Muscle layer of duodenum (tissue), 2 donors: ENCODE results near the gene KRTAP17-1.
"Not testable (repeated sequence)": the region's sequence is repeated elsewhere in the genome, so short reads cannot be mapped to it uniquely, and the experiment has no call there.

Experiments used
- H3K27ac ChIP-seq: one replicate; pipeline ENCODE4 v1.7.0; 2013; ENCODE audit warnings: mild to moderate bottlenecking, low read length
- H3K27me3 ChIP-seq: one replicate; pipeline ENCODE4 v1.7.0; 2013; ENCODE audit warnings: low read depth, mild to moderate bottlenecking, control low read depth, low read length
- H3K36me3 ChIP-seq, 2 donors: one replicate each; pipeline ENCODE4 v1.7.0; 2013; ENCODE audit warnings: low read length in 2 of 2, control low read depth in 1 of 2, mild to moderate bottlenecking in 1 of 2; ENCODE audit not compliant: insufficient read depth in 2 of 2, control insufficient read depth in 1 of 2
- H3K4me1 ChIP-seq, 2 donors: one replicate each; pipeline ENCODE4 v1.7.0; 2013; ENCODE audit warnings: low read length in 2 of 2, mild to moderate bottlenecking in 2 of 2, control low read depth in 1 of 2, moderate library complexity in 1 of 2; ENCODE audit not compliant: insufficient read depth in 2 of 2, control insufficient read depth in 1 of 2
- H3K4me3 ChIP-seq, 2 donors: one replicate each; pipeline ENCODE4 v1.7.0; 2013; ENCODE audit warnings: low read length in 2 of 2, low read depth in 1 of 2, mild to moderate bottlenecking in 1 of 2
- H3K9me3 ChIP-seq, 2 donors: one replicate each; pipeline ENCODE4 v1.7.0; 2013; ENCODE audit warnings: low read length in 2 of 2, control low read depth in 1 of 2, mild to moderate bottlenecking in 1 of 2; ENCODE audit not compliant: control insufficient read depth in 1 of 2
- donor health status: healthy.

The KRTAP17-1 gene, protein sequence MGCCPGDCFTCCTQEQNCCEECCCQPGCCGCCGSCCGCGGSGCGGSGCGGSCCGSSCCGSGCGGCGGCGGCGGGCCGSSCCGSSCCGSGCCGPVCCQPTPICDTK

DNA sequence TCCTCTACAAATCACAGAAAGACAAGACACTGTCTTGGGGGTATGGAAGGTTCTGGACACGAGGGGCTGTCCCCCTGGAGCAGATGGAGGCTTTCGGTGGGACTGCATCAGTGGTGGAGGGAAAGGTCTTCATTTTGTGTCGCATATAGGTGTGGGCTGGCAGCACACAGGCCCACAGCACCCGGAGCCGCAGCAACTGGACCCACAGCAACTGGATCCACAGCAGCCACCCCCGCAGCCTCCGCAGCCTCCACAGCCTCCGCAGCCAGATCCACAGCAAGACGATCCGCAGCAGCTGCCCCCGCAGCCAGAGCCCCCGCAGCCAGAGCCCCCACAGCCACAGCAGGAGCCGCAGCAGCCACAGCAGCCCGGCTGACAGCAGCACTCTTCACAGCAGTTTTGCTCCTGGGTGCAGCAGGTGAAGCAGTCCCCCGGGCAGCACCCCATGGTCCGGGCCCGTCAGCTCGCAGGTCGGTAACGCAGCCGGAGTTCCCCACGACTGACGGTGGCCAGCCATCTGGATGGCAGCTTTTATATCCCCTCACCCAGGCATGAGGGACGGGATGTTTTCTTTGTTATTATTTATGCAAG, at the start of gene KRTAP17-1:
Gene KRTAP17-1, minus strand, starts transcription at position 507 of the 591 bp plus-strand sequence. Its CDS starts 60 bp downstream, at position 447.
- no peak within 1 kb of the TSS for H3K27ac ChIP-seq
- H3K4me1 ChIP-seq, result no peaks in the 10 kb centered on the region
- no peaks in the 10 kb centered on the region for H3K27me3 ChIP-seq
- no peak within 1 kb of the TSS for H3K4me3 ChIP-seq
- peaks cover 0 to 6% of the 10 kb centered on the region in 2 donors for H3K9me3 ChIP-seq
- no peaks in the 10 kb centered on the region for H3K36me3 ChIP-seq

DNA sequence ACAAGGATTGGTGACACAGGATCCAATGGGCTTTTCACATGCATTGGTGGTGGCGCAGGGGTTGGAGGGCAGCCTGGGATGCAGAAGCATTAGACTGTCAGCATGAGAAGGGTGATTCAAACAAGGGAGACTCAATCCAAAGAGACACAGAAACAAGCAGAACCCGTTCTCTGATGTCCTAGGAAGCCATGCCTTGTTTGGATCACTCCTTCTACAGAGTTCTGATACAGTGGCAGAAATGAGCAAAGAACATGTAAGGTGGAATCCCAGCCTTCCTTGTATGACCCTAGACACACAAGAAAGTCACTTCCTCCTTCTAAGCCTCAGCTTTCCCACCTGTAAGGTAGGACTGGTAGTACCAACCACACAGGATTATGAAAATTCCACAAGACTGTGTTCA, 48.4 kb upstream of the KRTAP17-1 start:
- Histone ChIP-seq H3K27ac (no peak overlapping the region), H3K4me3 (no peak overlapping the region), H3K4me1 (no peaks in the 10 kb centered on the region), H3K9me3 (no peaks in the 10 kb centered on the region), H3K36me3 (no peaks in the 10 kb centered on the region), H3K27me3 (no peaks in the 10 kb centered on the region)

DNA sequence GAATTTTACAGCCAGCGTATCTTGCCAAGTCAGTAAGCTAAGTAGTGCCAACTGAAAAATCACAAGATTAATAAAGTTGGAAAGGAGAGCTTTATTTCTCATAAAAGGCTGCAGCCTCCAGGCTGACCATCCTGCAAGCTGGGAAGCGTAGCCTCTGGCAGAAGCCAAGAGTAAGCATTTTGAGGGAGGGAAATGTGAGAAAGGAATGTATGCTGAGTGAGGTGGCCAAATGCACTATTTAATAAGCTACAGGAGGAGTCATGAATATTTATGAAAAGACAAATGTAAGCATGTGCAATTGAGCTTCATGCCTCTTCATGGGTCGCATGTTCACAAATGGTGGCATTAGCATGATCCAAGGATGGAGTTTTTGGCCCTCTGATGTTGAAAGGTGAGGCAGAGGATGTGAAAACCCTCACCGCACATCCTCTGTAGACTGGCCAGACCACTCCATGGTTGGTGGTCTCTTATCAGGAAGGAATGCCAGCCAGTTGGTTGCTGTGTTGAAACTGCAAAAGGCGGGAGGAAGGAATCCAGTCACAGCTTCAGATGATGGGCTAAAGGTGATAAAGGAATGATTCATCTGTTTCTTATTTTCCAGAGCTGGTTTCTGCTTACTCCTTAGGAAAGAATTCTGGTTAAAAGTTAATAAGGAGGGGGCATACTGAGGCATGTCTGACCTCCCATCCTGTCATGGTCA, 44.9 kb upstream of the KRTAP17-1 start:
- no peak overlapping the region for H3K27ac ChIP-seq
- H3K4me1 ChIP-seq, result no peaks in the 10 kb centered on the region
- H3K9me3 ChIP-seq, result peaks cover 0 to 8% of the 10 kb centered on the region in 2 donors
- H3K27me3 ChIP-seq, result no peaks in the 10 kb centered on the region
- no peak overlapping the region for H3K4me3 ChIP-seq
- no peaks in the 10 kb centered on the region for H3K36me3 ChIP-seq

DNA sequence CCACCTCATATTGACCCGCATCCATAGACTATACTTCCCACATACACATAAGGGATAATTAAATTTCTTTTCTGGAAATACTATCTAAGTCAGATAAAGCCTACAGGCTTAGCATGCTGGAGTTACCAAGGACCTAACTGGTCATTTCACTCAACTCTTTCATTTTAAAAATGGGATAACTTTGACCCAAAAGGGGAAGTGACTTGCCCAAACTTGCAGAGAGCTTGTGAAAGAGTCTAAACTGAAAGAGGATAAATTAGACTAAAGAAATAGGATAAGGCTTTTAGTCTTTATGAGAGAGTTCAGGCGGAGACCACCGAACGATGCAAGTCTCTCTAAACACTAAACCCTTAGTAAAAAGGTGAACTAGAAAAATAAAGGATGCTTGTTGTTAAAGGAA, 39.0 kb upstream of the KRTAP17-1 start:
- no peak overlapping the region for H3K27ac ChIP-seq
- H3K4me3 ChIP-seq, result no peak overlapping the region
- H3K9me3 ChIP-seq, result peaks cover 0 to 8% of the 10 kb centered on the region in 2 donors
- no peaks in the 10 kb centered on the region for H3K36me3 ChIP-seq
- H3K4me1 ChIP-seq, result no peaks in the 10 kb centered on the region
- H3K27me3 ChIP-seq, result no peaks in the 10 kb centered on the region

DNA sequence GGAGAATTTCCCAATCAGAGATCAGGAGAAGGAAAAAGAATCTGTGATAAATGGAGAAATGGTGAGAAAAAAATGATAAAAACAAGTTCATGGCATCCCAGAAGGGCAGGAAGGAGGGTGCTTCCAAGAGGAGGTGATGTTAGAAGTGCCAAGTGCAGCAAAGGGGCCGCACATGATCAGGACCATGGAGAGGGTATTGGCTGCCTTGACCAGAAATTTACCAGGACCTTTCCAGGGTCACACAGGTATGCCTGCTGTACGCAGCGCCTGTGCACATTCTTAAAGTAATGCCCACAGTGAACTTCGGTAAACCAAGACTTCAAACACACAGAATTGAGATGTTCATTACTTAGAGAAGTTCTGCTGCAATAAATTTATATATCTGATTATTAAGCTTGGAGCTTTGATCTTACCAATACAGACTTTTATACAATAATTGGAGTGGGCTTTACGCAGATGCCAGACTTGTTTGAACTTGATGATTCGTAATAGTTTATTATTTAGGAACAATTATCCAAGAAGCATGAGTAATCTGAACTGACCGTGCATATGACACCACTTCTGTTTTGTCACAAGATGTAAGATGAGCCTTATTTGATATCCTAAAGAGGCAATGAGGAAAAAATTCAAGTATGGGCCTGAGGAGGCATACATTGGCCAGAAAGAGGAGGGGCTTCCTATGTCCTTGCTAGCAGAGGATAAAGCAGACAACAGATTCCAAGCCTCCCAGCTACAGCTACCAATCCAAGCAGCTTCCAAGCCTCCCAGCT, 37.3 kb upstream of the KRTAP17-1 start:
- Histone ChIP-seq H3K4me3 (no peak overlapping the region), H3K36me3 (no peaks in the 10 kb centered on the region), H3K9me3 (peaks cover 0 to 8% of the 10 kb centered on the region in 2 donors), H3K4me1 (no peaks in the 10 kb centered on the region), H3K27me3 (no peaks in the 10 kb centered on the region), H3K27ac (no peak overlapping the region)

DNA sequence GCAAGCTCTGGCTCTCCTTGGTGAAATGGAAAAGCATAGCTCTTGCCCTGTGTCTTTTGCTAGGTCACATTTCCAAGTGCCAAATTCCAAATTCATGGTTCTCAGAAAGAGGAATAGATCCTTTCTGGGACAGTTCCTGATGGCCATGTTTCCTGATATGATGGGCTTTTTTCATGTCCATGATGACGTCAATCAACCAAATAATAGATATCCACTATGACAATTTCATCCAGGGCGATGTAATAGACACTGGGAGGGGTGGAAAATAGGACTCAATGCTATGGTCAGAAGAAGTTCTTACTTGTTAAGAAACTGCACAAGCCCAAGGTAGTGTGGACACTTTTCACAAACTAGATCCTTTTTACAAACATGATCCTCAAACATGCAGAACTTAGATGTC, 35.7 kb upstream of the KRTAP17-1 start:
- H3K27me3 ChIP-seq, result no peaks in the 10 kb centered on the region
- H3K4me3 ChIP-seq, result no peak overlapping the region
- H3K36me3 ChIP-seq, result no peaks in the 10 kb centered on the region
- H3K27ac ChIP-seq, result no peak overlapping the region
- no peaks in the 10 kb centered on the region for H3K4me1 ChIP-seq
- peaks cover 0 to 1% of the 10 kb centered on the region in 2 donors for H3K9me3 ChIP-seq

DNA sequence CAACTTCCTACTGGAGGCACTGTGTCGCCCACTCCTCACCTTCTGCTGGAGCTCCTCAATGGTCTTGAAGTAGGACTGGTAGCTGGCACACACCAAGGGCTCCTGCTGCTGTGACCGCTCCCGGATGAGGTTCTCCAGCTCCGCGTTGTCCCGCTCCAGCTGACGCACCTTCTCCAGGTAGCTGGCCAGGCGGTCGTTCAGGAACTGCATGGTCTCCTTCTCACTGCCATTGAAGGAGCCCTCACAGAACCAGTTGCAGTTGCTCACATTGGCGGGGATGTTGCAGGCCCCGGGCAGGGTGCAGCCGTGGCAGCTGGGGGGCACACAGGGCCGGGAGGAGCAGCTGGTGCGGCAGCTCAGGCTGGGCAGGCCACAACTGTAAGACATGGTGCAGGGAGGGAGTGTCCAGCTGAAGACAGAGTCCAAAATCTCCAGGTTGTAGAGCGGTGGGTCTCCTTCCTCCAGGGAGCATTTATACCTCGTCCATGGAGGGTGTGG, 34.9 kb upstream of the KRTAP17-1 start, which contains the start of gene KRT33A:
Gene KRT33A, minus strand, starts transcription at position 448 of the 498 bp plus-strand sequence. Its CDS starts 61 bp downstream, at position 387.
- H3K4me3 ChIP-seq, H3K4me1 ChIP-seq, H3K36me3 ChIP-seq, H3K9me3 ChIP-seq, H3K27me3 ChIP-seq, H3K27ac ChIP-seq: not testable (repeated sequence)

DNA sequence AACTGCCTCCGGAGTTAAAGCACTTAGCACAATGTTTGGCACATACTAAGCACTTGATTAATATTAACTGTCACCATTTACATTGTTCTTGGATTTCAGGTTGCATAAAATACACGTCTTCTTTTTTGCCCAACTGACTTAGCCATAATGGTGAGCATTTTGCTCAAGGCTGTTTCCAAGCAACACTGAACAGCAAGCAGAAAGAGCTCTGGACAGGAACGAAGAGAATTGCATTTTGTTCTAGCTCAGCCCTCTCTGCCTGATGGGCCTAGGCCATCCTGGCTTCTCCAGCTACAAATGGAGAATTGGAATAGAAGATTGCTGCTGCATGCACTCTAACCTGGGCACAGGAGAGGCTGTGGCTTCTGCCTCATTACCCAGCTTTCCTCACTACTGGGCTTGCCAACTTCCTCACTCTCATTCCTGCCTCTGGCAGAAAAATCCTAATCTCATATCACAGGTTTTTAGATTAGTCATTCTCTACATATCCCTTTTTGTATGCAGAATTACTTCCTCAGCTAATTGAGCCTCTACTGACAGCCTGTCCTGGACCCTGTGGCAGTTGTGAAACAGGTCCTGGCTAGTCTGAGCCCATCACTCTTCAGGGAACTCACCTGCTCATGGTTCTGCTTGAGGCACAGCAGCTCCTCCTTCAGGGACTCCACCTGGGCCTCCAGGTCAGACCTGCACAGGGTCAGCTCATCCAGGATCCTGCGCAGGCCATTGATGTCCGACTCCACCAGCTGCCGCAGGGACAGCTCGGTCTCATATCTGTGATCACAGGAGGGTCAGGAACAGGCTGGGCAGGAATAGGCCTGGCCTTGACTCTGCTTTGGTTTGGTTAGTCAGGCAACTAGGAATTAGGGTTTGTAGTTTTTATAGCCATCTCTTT, 32.6 kb upstream of the KRTAP17-1 start:
- H3K27me3 ChIP-seq, result no peaks in the 10 kb centered on the region
- H3K36me3 ChIP-seq, result no peaks in the 10 kb centered on the region
- no peak overlapping the region for H3K27ac ChIP-seq
- no peaks in the 10 kb centered on the region for H3K9me3 ChIP-seq
- no peak overlapping the region for H3K4me3 ChIP-seq
- H3K4me1 ChIP-seq, result no peaks in the 10 kb centered on the region

DNA sequence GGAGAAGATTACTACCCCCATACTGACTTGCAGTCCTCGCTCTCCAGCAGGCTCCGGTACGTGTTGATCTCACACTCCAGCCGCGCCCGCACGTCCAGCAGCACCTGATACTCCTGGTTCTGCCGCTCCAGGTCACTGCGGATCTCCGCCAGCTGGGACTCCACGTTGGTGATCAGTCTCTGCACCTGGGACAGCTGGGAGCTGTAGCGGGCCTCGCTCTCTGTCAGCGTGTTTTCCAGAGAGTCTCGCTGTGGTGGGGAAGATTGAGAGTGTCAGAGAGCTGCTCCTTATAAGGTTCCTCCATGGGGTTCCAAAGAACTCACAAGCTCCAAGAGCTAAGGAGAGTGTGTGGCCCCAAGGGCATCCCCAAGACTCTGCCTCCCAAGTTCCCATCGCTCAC, 30.9 kb upstream of the KRTAP17-1 start:
- H3K9me3 ChIP-seq, H3K36me3 ChIP-seq, H3K4me1 ChIP-seq, H3K27me3 ChIP-seq, H3K27ac ChIP-seq, H3K4me3 ChIP-seq: not testable (repeated sequence)

DNA sequence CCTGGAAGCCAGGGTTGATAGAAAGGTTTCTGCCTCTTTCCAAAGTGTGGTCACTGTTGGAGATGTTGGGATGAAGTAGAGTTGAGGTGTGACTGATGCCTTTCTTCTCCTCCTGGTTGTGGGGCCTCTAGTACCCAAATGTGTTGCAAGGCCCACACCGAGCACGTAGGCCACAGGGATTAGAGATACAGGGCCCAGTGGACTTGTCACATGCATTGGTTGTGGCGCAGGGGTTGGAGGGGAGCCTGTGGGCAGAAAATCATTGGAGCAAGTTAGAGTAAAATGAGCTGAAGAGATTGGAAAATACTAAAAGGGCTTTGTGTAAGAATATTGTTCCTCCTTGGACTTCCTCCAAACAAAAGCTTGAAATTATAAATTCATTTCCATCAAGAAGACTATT, 30.5 kb upstream of the KRTAP17-1 start:
- Histone ChIP-seq H3K4me3 (no peak overlapping the region), H3K27me3 (no peaks in the 10 kb centered on the region), H3K36me3 (no peaks in the 10 kb centered on the region), H3K4me1 (no peaks in the 10 kb centered on the region), H3K9me3 (peaks cover 0 to 2% of the 10 kb centered on the region in 2 donors), H3K27ac (no peak overlapping the region)
